IMR-90 (cell line): ENCODE measurements around the gene DPRX. TPM values are rescaled to one million over a fixed set of nuclear protein-coding genes. Genes with fewer than 3 reads are reported as not detected.

Source experiments
- ATAC-seq: fragments of 200-7000 bp; cut with Tn5 transposase; 2 replicates; pipeline ENCODE4 v1.9.1; 2020; ENCODE audit warnings: low read depth, mild to moderate bottlenecking, moderate library complexity
- BruUV-seq: library from RNA; stranded (reverse); fragments of 400-500 nt; replicated peaks from 2 replicates; lab custom pipeline; 2021; lab: Mats Ljungman, UMichigan
- CTCF ChIA-PET: fragments of 300-600 bp; formaldehyde crosslinking; extraction: SDS; loops from one replicate; lab custom pipeline; 2021; ENCODE audit warnings: antibody characterized with exemption; lab: Yijun Ruan, JAX
- POLR2A ChIA-PET: fragments of 300-600 bp; sonication (Branson Sonifier 250); formaldehyde crosslinking; loops from one replicate; lab custom pipeline; 2022; ENCODE audit warnings: antibody characterized with exemption; ENCODE audit not compliant: unreplicated experiment; lab: Charles Lee
- DNase-seq: peaks from one replicate; pipeline ENCODE4 v3.0.0; 2013
- H2AFZ ChIP-seq: replicated peaks from 2 replicates; pipeline ENCODE3; 2013; ENCODE audit warnings: low read length, mild to moderate bottlenecking; ENCODE audit not compliant: poor library complexity
- H2AK5ac ChIP-seq: 2 replicates; pipeline ENCODE4 v1.6.1; 2013; ENCODE audit warnings: low read depth, low read length, inconsistent platforms
- H2AK9ac ChIP-seq: replicated peaks from 2 replicates; pipeline ENCODE3; 2013; ENCODE audit warnings: mild to moderate bottlenecking, low read depth, low read length, moderate library complexity; ENCODE audit not compliant: poor library complexity
- H2BK120ac ChIP-seq: 2 replicates; pipeline ENCODE4 v1.6.1; 2013; ENCODE audit warnings: low read depth, low read length, inconsistent platforms
- H2BK15ac ChIP-seq: 3 replicates; pipeline ENCODE4 v1.6.1; 2013; ENCODE audit warnings: low read depth, low read length, inconsistent platforms
- H2BK20ac ChIP-seq: 2 replicates; pipeline ENCODE4 v1.6.1; 2013; ENCODE audit warnings: low read depth, mild to moderate bottlenecking, inconsistent platforms, low read length, moderate library complexity
- H2BK5ac ChIP-seq: 2 replicates; pipeline ENCODE4 v1.6.1; 2013; ENCODE audit warnings: mild to moderate bottlenecking, low read depth, low read length, inconsistent platforms; ENCODE audit not compliant: poor library complexity, severe bottlenecking
- H3K14ac ChIP-seq: replicated peaks from 2 replicates; pipeline ENCODE4 v1.6.1; 2013; ENCODE audit warnings: low read depth, low read length, inconsistent platforms
- H3K18ac ChIP-seq: 2 replicates; pipeline ENCODE4 v1.6.1; 2013; ENCODE audit warnings: low read depth, low read length, control low read depth
- H3K23ac ChIP-seq: 2 replicates; pipeline ENCODE4 v1.6.1; 2013; ENCODE audit warnings: low read depth, low read length, inconsistent platforms
- H3K27ac ChIP-seq: 2 replicates; pipeline ENCODE4 v1.5.1; 2013; ENCODE audit warnings: mild to moderate bottlenecking, control low read depth, low read length; ENCODE audit not compliant: insufficient read depth
- H3K27me3 ChIP-seq: 2 replicates; pipeline ENCODE4 v1.6.1; 2013; ENCODE audit warnings: low read length; ENCODE audit not compliant: control insufficient read depth, insufficient read depth
- H3K36me3 ChIP-seq: 2 replicates; pipeline ENCODE4 v1.6.1; 2013; ENCODE audit warnings: low read length, mixed read lengths; ENCODE audit not compliant: control insufficient read depth, insufficient read depth
- H3K4ac ChIP-seq: 2 replicates; pipeline ENCODE4 v1.6.1; 2013; ENCODE audit warnings: low read depth, low read length, inconsistent platforms
- H3K4me1 ChIP-seq: 2 replicates; pipeline ENCODE4 v1.6.1; 2013; ENCODE audit warnings: low read length, mixed read lengths; ENCODE audit not compliant: control insufficient read depth, insufficient read depth
- H3K4me2 ChIP-seq: 2 replicates; pipeline ENCODE4 v1.6.1; 2013; ENCODE audit warnings: low read depth, mild to moderate bottlenecking, control low read depth, low read length, moderate library complexity
- H3K4me3 ChIP-seq: 2 replicates; pipeline ENCODE4 v1.5.1; 2013; ENCODE audit warnings: low read depth, mild to moderate bottlenecking, control low read depth, low read length, moderate library complexity; ENCODE audit not compliant: insufficient read depth
- H3K56ac ChIP-seq: 2 replicates; pipeline ENCODE4 v1.6.1; 2013; ENCODE audit warnings: low read length, inconsistent platforms; ENCODE audit not compliant: insufficient read depth; ENCODE audit errors: extremely low read depth
- H3K79me1 ChIP-seq, 2 experiments: 2 replicates each; pipeline ENCODE4 v1.6.1; 2013; ENCODE audit warnings: low read length in 2 of 2, inconsistent platforms in 1 of 2, low read depth in 1 of 2
- H3K9ac ChIP-seq: 2 replicates; pipeline ENCODE4 v1.6.1; 2013; ENCODE audit warnings: low read depth, low read length, control low read depth
- H3K9me1 ChIP-seq: 2 replicates; pipeline ENCODE4 v1.6.1; 2013; ENCODE audit warnings: low read length, inconsistent platforms; ENCODE audit not compliant: insufficient read depth
- H3K9me3 ChIP-seq: 2 replicates; pipeline ENCODE4 v1.6.1; 2013; ENCODE audit warnings: low read length; ENCODE audit not compliant: control insufficient read depth, insufficient read depth
- H4K20me1 ChIP-seq: 2 replicates; pipeline ENCODE4 v1.6.1; 2013; ENCODE audit warnings: low read length, inconsistent platforms; ENCODE audit not compliant: insufficient read depth
- H4K5ac ChIP-seq: 2 replicates; pipeline ENCODE4 v1.6.1; 2013; ENCODE audit warnings: mild to moderate bottlenecking, low read depth, low read length, control low read depth
- H4K8ac ChIP-seq, 2 experiments: 2 replicates each; pipeline ENCODE4 v1.6.1; 2013; ENCODE audit warnings: low read depth in 2 of 2, low read length in 2 of 2, control low read depth in 1 of 2, inconsistent platforms in 1 of 2
- H4K91ac ChIP-seq: 2 replicates; pipeline ENCODE4 v1.6.1; 2013; ENCODE audit warnings: low read depth, low read length, inconsistent platforms; ENCODE audit not compliant: insufficient read depth
- BHLHE40 ChIP-seq: fragments of 150-350 bp; IDR thresholded peaks from 2 replicates; pipeline ENCODE4 v1.6.1; 2016; ENCODE audit warnings: mild to moderate bottlenecking, low read depth, low read length
- CEBPB ChIP-seq: IDR thresholded peaks from 2 replicates; pipeline ENCODE4 v1.6.1; 2012; ENCODE audit warnings: low read depth, low read length, improper control_type of control experiment
- CHD1 ChIP-seq: IDR thresholded peaks from 2 replicates; pipeline ENCODE4 v1.6.1; 2012; ENCODE audit warnings: low read depth, low read length, improper control_type of control experiment
- CTCF ChIP-seq: conservative IDR thresholded peaks from 2 replicates; pipeline ENCODE4 v1.5.1; 2012; ENCODE audit warnings: mild to moderate bottlenecking, low read depth, low read length, improper control_type of control experiment
- MAFK ChIP-seq: IDR thresholded peaks from 2 replicates; pipeline ENCODE4 v1.6.1; 2012; ENCODE audit warnings: low read depth, low read length, improper control_type of control experiment
- MAZ ChIP-seq: IDR thresholded peaks from 2 replicates; pipeline ENCODE4 v1.6.1; 2012; ENCODE audit warnings: low read depth, mild to moderate bottlenecking, low read length, improper control_type of control experiment, moderate library complexity, borderline replicate concordance
- MXI1 ChIP-seq: IDR thresholded peaks from 2 replicates; pipeline ENCODE4 v1.6.1; 2012; ENCODE audit warnings: low read depth, mild to moderate bottlenecking, low read length, moderate library complexity, borderline replicate concordance
- NFE2L2 ChIP-seq: fragments of 150-350 bp; IDR thresholded peaks from 2 replicates; pipeline ENCODE4 v1.6.1; 2016; ENCODE audit warnings: low read depth, mild to moderate bottlenecking, low read length
- POLR2A ChIP-seq: IDR thresholded peaks from 2 replicates; pipeline ENCODE4 v1.6.1; 2012; ENCODE audit warnings: mild to moderate bottlenecking, low read depth, low read length
- RAD21 ChIP-seq: IDR thresholded peaks from 2 replicates; pipeline ENCODE4 v1.6.1; 2012; ENCODE audit warnings: low read length, improper control_type of control experiment
- RCOR1 ChIP-seq: IDR thresholded peaks from 2 replicates; pipeline ENCODE4 v1.6.1; 2012; ENCODE audit warnings: mild to moderate bottlenecking, low read length, improper control_type of control experiment; ENCODE audit not compliant: insufficient replicate concordance
- SMC3 ChIP-seq: fragments of 150-350 bp; IDR thresholded peaks from 2 replicates; pipeline ENCODE4 v1.6.1; 2016; ENCODE audit warnings: low read depth, mild to moderate bottlenecking, antibody characterized with exemption, low read length, moderate library complexity
- USF2 ChIP-seq: fragments of 150-350 bp; IDR thresholded peaks from 2 replicates; pipeline ENCODE4 v1.6.1; 2017; ENCODE audit warnings: mild to moderate bottlenecking, antibody characterized with exemption, low read length, low read depth
- WGBS, 2 experiments: methylation state at CpG; one replicate each; pipeline versions ENCODE4 v1.1.5 to v1.1.7; 2013; ENCODE audit warnings: missing lambda C conversion rate in 2 of 2; ENCODE audit not compliant: insufficient read length in 1 of 2; ENCODE audit errors: extremely low coverage in 2 of 2; 5-methylcytosine and 5-hydroxymethylcytosine counted together
- dilution Hi-C: fragments of 300-500 bp; cut with HindIII; formaldehyde crosslinking; loops from one replicate; pipeline ENCODE4 v1.14.3; 2018; ENCODE audit warnings: low sequenced_read_pairs; ENCODE audit not compliant: unreplicated experiment
- in situ Hi-C: fragments of 300-500 bp; cut with MboI; formaldehyde crosslinking; loops from 3 replicates; pipeline ENCODE4 v1.14.3; 2019; ENCODE audit warnings: low sequenced_read_pairs, inconsistent platforms, mixed read lengths
- intact Hi-C: fragments of 100-400 bp; cut with micrococcal nuclease; formaldehyde crosslinking; loops from 2 replicates; pipeline ENCODE4 v1.10.0; 2022
- polyA plus RNA-seq, 3 experiments: library from polyadenylated mRNA; depleted of rRNA; stranded (reverse); fragments of >200 nt; gene quantifications; 2 replicates each; pipeline ENCODE4 v1.2.3, GENCODE V29; 2012; ENCODE audit warnings: low replicate concordance in 1 of 3
- total RNA-seq: library from RNA; depleted of rRNA; stranded (reverse); fragments of >200 nt; gene quantifications from 2 replicates; pipeline ENCODE4 v1.2.3, GENCODE V29; 2012

Gene DPRX
- total and polyA plus RNA-seq, 2 of the 4 experiments (the other 2 are of a cell fraction) = not detected

GRCh38 chr19:53664152-53664551, 32.4 kb downstream of the DPRX start:
- DNase-seq (no peak), ATAC-seq (no peak)
- no peak overlapping the region for H4K8ac ChIP-seq
- H4K20me1 ChIP-seq = no peaks in the 10 kb centered on the region
- H3K9me1 ChIP-seq = no peaks in the 10 kb centered on the region
- in situ Hi-C loops = no loop called here
- H3K4ac ChIP-seq = no peak overlapping the region
- no peak overlapping the region for H3K4me2 ChIP-seq
- H3K4me3 ChIP-seq = no peak overlapping the region
- H2AK5ac ChIP-seq = no peak overlapping the region
- no peak overlapping the region for H3K23ac ChIP-seq
- no TSS peak for BruUV-seq
- no peaks in the 10 kb centered on the region for H3K36me3 ChIP-seq
- H4K5ac ChIP-seq = no peak overlapping the region
- H3K79me1 ChIP-seq = no peaks in the 10 kb centered on the region
- dilution Hi-C loops = no loop called here
- H3K14ac ChIP-seq = no peak overlapping the region
- WGBS, 2 experiments = 73% methylated on average over 9 of the region's 12 CpGs; no CpG with 5 or more reads in 1 of the 2 experiments
- no peak overlapping the region for H4K91ac ChIP-seq
- no peaks in the 10 kb centered on the region for H3K27me3 ChIP-seq
- no peak overlapping the region for H3K9ac ChIP-seq
- peaks cover 23% of the 10 kb centered on the region for H3K9me3 ChIP-seq
- POLR2A ChIA-PET = no interaction called here
- intact Hi-C loops = no loop called here
- H2AFZ ChIP-seq = no peak overlapping the region
- H3K18ac ChIP-seq = no peak overlapping the region
- no peak overlapping the region for H2AK9ac ChIP-seq
- H2BK120ac ChIP-seq = no peak overlapping the region
- H3K27ac ChIP-seq = no peak overlapping the region
- H2BK5ac ChIP-seq = no peak overlapping the region
- TF ChIP-seq CEBPB (no peak), MAZ (no peak), CTCF (no peak), RCOR1 (no peak), BHLHE40 (no peak), USF2 (no peak), POLR2A (no peak), MXI1 (no peak), CHD1 (no peak), MAFK (no peak), RAD21 (no peak), SMC3 (no peak), NFE2L2 (no peak)
- H3K56ac ChIP-seq = no peak overlapping the region
- no peak overlapping the region for H2BK20ac ChIP-seq
- CTCF ChIA-PET = no interaction called here
- H2BK15ac ChIP-seq = no peak overlapping the region
- no peaks in the 10 kb centered on the region for H3K4me1 ChIP-seq
